Cardiac muscle cell (in vitro differentiated cells and primary cell): ENCODE data around the gene MAPRE2. TPM values are rescaled to one million over a fixed set of nuclear protein-coding genes. Genes with fewer than 3 reads are reported as not detected.

Experiments used
- DNase-seq, 2 donors: peaks; one replicate each; pipeline versions ENCODE4 v3.0.0 to v3.0.0-alpha.2; 2010 to 2017; ENCODE audit warnings: low read depth in 1 of 2, low spot score in 1 of 2
- H3K27ac ChIP-seq: fragments of 200-600 bp; sonication (generic); 2 replicates; pipeline ENCODE4 v1.5.1; 2016
- H3K27me3 ChIP-seq: fragments of 200-600 bp; sonication (generic); 2 replicates; pipeline ENCODE4 v1.6.0; 2016; ENCODE audit warnings: control low read depth
- H3K36me3 ChIP-seq: fragments of 200-600 bp; sonication (generic); 2 replicates; pipeline ENCODE4 v1.5.1; 2016; ENCODE audit warnings: control low read depth
- H3K4me1 ChIP-seq: fragments of 200-600 bp; sonication (generic); 2 replicates; pipeline ENCODE4 v1.8.1; 2017; ENCODE audit warnings: low read depth, mild to moderate bottlenecking, mixed run types
- H3K4me3 ChIP-seq: fragments of 200-600 bp; sonication (generic); 2 replicates; pipeline ENCODE4 v1.5.1; 2016; ENCODE audit warnings: mild to moderate bottlenecking
- H3K9me3 ChIP-seq: fragments of 200-600 bp; sonication (generic); 2 replicates; pipeline ENCODE4 v1.5.1; 2017; ENCODE audit warnings: low read depth, mild to moderate bottlenecking, control low read depth
- polyA plus RNA-seq: library from polyadenylated mRNA; unstranded; fragments of >200 nt; fragmentation: Nextera tagmentation; extraction: Ambion mirVana; gene quantifications from 2 replicates; pipeline ENCODE4 v1.2.1, GENCODE V29; 2016
- total RNA-seq: library from RNA; depleted of rRNA; stranded (reverse); fragments of >200 nt; gene quantifications from 2 replicates; pipeline ENCODE4 v1.2.3, GENCODE V29; 2016
- TF ChIP-seq, protein P1 (sequence below): IDR thresholded peaks from 2 replicates; pipeline ENCODE4 v1.5.1; 2012; ENCODE audit warnings: low read depth, mild to moderate bottlenecking, low read length

The MAPRE2 gene
- total and polyA plus RNA-seq, 2 experiments from 2014 or later: 20.3 to 31.0 TPM

DNA sequence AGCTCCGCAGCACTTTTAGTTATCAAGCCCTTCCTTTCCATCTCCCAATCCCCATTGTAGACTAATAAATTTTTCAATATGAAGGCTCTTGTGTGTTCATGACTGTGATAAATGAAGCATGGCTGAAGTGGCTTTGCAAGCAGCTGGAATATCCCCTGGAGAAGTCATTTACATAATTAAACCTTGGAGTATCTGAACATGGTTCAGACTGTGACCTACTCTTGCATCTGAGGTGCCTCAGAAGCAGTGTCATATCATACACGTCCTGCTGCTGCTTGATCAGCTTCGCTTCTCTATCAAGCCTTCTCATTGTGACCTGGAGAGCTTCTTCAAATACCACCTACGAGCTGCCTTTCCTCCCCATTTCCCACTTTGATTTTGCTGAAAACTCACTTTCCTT, 151.2 kb downstream of the MAPRE2 start:
- no peaks in the 10 kb centered on the region for H3K9me3 ChIP-seq
- no peak for DNase-seq
- no peaks in the 10 kb centered on the region for H3K36me3 ChIP-seq
- H3K27me3 ChIP-seq: no peaks in the 10 kb centered on the region
- no peak overlapping the region for H3K27ac ChIP-seq
- H3K4me3 ChIP-seq: no peak overlapping the region
- TF ChIP-seq, protein P1, sequence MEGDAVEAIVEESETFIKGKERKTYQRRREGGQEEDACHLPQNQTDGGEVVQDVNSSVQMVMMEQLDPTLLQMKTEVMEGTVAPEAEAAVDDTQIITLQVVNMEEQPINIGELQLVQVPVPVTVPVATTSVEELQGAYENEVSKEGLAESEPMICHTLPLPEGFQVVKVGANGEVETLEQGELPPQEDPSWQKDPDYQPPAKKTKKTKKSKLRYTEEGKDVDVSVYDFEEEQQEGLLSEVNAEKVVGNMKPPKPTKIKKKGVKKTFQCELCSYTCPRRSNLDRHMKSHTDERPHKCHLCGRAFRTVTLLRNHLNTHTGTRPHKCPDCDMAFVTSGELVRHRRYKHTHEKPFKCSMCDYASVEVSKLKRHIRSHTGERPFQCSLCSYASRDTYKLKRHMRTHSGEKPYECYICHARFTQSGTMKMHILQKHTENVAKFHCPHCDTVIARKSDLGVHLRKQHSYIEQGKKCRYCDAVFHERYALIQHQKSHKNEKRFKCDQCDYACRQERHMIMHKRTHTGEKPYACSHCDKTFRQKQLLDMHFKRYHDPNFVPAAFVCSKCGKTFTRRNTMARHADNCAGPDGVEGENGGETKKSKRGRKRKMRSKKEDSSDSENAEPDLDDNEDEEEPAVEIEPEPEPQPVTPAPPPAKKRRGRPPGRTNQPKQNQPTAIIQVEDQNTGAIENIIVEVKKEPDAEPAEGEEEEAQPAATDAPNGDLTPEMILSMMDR: no peak
- no peaks in the 10 kb centered on the region for H3K4me1 ChIP-seq

Other genes with a start within 250 kb of the MAPRE2 start
- gene ZNF397, start 199.6 kb downstream of the MAPRE2 start, total RNA-seq: 16.8 and 21.5 TPM in 2 replicates
- 8.8 and 10.2 TPM in 2 replicates for gene ZNF397, start 199.6 kb downstream of the MAPRE2 start, polyA plus RNA-seq
- gene ZSCAN30, start 248.8 kb downstream of the MAPRE2 start, total RNA-seq: 19.7 and 29.5 TPM in 2 replicates
- gene ZSCAN30, start 248.8 kb downstream of the MAPRE2 start, polyA plus RNA-seq: 19.5 and 36.9 TPM in 2 replicates